Measurements from ENCODE around the gene TMEM184A. TPM values are rescaled to one million over a fixed set of nuclear protein-coding genes. Genes with fewer than 3 reads are reported as not detected.

TMEM184A gene
- total and polyA plus RNA-seq, 2 donors (not counting 3 experiments of a cell fraction or from before 2014, with no cell fraction given) = 0.48 TPM; not detected in 1

DNA sequence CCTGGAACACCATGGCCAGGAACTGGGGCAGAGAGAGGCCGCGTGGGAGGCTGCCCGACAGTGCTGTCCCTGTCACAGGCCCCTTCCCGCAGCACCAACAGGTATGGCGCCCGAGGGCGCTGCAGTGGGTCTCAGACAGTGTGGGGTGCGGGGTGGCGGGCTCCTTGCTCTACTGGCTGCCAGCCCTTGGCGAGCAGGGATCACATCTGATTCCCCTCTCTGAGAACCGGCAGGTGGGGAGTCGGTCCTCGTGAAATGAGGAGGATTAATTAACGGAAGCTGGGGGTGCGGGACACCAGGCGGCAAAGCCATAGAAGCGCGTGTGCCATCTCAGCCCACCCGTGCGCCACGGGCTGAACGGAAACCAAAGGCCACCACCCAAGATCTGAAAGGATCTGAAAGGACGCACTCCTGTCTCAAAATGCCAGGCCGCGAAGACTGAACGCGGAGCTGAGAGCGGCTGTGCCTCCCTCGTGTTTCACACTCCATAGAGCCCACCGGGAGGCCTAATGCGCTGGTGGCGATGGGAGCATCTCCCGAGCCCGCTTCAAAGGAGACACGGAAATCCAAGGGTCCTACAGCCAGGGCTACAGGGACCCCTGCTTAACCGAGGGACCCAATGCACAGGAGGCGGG lies 58.6 kb downstream of the TMEM184A start:
- POLR2A ChIA-PET = no interaction called here
- DNase-seq (ENCODE audit: low read depth, low spot score) (no peak), FAIRE-seq (no peak)
- no TSS peak for BruUV-seq (replicated peaks)
- Histone ChIP-seq H3K36me3 (ENCODE audit: control insufficient read depth in 2 of 2, extremely low read depth in 1 of 2, insufficient read depth in 2 of 2, low read length in 2 of 2) (peaks cover 7 to 41% of the 10 kb centered on the region in 2 experiments), H3K9ac (replicated peaks; ENCODE audit: extremely low read depth, insufficient read depth, low read length) (no peak overlapping the region), H3K4me2 (ENCODE audit: insufficient read depth, low read length) (no peak overlapping the region), H3K4me1 (ENCODE audit: control insufficient read depth, extremely low read depth, insufficient read depth, low read length) (no peaks in the 10 kb centered on the region), H3K79me2 (ENCODE audit: control insufficient read depth, insufficient read depth, low read length) (peaks cover 11% of the 10 kb centered on the region), H3K9me1 (replicated peaks; ENCODE audit: control insufficient read depth, extremely low read depth, insufficient read depth, low read length) (no peaks in the 10 kb centered on the region), H3K27me3 (ENCODE audit: control insufficient read depth in 2 of 2, insufficient read depth in 2 of 2, low read length in 2 of 2) (no peaks in the 10 kb centered on the region), H3K4me3 (replicated peaks in 1 of 3; ENCODE audit: insufficient read depth in 1 of 3, low read depth in 1 of 3, low read length in 3 of 3) (no peak overlapping the region), H2AFZ (ENCODE audit: low read depth, low read length) (no peak overlapping the region), H4K20me1 (replicated peaks; ENCODE audit: control insufficient read depth, extremely low read depth, insufficient read depth, low read length) (no peaks in the 10 kb centered on the region), H3K9me3 (replicated peaks; ENCODE audit: control insufficient read depth, insufficient read depth, low read length) (no peaks in the 10 kb centered on the region), H3K27ac (ENCODE audit: insufficient read depth, low read depth, low read length) (no peak overlapping the region)
- CTCF ChIA-PET = no interaction called here
- intact Hi-C loops (cut with micrococcal nuclease) (no loop called here), dilution Hi-C loops (cut with MboI; ENCODE audit: extremely low pct_ligation_motif_present, low sequenced_read_pairs) (no loop called here)
- TF ChIP-seq FOS (IDR thresholded peaks at IDR 0.05; ENCODE audit: borderline replicate concordance, insufficient read depth, low read length) (no peak), CTCF (IDR thresholded peaks at IDR 0.05; ENCODE audit: extremely low read depth in 1 of 2, insufficient read depth in 1 of 2, low read depth in 1 of 2, low read length in 2 of 2) (no peak), JUN (IDR thresholded peaks at IDR 0.05; ENCODE audit: borderline replicate concordance, insufficient read depth, insufficient read length, low read depth) (no peak), EZH2 (IDR thresholded peaks at IDR 0.05; ENCODE audit: borderline replicate concordance, low read depth, low read length, severe bottlenecking) (no peak), GATA2 (IDR thresholded peaks at IDR 0.05; ENCODE audit: insufficient read depth, insufficient read length, low read depth, low read length) (no peak), POLR2AphosphoS5 (IDR thresholded peaks at IDR 0.05; ENCODE audit: insufficient read depth, low read depth, low read length) (no peak), MYC (IDR thresholded peaks at IDR 0.05; ENCODE audit: low read depth, low read length) (no peak), POLR2A (IDR thresholded peaks at IDR 0.05; ENCODE audit: low read depth, low read length) (no peak)
- TF ChIP-seq, protein P1, sequence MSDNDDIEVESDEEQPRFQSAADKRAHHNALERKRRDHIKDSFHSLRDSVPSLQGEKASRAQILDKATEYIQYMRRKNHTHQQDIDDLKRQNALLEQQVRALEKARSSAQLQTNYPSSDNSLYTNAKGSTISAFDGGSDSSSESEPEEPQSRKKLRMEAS (IDR thresholded peaks at IDR 0.05; ENCODE audit: insufficient read depth, insufficient read length) = no peak

All from endothelial cell of umbilical vein (primary cell).